ENCODE measurements around the gene ARMC5.

GRCh38 chr16:31464348-31464769, 5.1 kb downstream of the ARMC5 start:
- TF ChIP-seq EP300 (IDR thresholded peaks at IDR 0.05) (no peak), CTCF (IDR thresholded peaks at IDR 0.05) (no peak)
